Measurements from ENCODE around the gene TMOD1.
"Not testable (repeated sequence)": the region's sequence is repeated elsewhere in the genome, so short reads cannot be mapped to it uniquely, and the experiment has no call there.

Gene TMOD1

DNA sequence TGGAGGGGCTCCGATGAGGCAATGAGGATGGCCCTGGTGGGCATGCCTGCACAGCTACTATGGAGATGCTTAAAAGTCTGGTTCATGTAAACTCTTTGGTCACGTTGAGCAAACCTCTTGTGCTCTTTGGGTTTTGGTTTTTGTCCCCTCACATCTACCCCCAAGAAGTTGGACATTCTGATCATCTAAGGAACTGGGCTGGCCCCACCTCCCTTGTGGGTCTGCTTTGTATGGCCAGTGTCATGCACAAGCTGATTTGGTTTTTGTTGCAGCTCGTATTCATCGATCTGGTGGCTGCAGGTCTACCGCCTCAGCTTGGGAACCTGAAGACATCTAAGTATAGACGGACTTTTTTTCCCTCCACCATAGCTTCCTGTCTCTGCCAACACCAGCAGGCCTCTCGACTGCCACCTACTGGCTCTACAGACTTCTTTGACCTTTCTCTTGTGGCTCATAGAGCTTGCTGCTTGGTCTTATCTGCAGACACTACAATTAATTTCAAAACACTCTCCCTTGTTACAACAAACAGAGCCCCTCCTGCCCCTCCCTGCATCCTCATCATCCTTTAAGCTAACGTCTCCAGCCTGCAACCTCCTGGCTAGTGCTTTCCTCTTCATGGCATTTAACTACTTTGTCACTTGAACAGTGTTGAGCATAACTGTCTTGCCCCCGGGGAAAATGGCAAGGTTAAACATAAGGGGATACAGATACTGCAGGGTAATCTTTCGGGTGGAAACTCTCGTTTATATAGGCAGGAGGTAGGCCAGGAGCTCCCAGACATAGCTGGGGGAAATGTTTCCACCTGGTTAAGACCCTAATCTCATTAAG is 97.2 kb downstream of the TMOD1 start:
- DNase-seq (ENCODE audit: low spot score), result peak; percentile 69

DNA sequence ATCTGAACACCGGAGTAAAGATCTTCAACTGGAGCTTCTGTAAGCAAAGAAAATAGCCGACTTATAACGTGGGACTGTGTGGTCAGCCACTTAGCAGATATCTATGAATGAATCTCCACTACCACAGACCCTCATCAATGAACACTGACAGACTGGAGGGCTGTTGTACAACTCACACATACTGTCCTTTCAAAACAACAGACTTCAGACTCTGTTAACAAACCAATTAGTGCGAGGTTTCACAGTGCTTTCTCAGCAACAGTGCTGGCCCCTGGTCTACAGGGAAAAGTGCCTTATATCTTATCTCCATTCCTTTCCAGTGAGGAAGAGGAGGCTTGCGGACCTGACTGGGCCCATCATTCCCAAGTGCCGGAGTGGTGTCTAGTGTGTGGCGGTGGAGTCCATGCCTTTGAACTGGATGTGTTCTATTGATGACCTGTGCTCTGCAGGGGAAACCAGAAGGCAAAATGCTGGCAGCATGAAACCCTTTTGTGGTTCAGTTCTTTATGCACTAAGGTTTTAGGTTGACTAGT is 97.9 kb downstream of the TMOD1 start:
- DNase-seq (ENCODE audit: low spot score), result no peak

DNA sequence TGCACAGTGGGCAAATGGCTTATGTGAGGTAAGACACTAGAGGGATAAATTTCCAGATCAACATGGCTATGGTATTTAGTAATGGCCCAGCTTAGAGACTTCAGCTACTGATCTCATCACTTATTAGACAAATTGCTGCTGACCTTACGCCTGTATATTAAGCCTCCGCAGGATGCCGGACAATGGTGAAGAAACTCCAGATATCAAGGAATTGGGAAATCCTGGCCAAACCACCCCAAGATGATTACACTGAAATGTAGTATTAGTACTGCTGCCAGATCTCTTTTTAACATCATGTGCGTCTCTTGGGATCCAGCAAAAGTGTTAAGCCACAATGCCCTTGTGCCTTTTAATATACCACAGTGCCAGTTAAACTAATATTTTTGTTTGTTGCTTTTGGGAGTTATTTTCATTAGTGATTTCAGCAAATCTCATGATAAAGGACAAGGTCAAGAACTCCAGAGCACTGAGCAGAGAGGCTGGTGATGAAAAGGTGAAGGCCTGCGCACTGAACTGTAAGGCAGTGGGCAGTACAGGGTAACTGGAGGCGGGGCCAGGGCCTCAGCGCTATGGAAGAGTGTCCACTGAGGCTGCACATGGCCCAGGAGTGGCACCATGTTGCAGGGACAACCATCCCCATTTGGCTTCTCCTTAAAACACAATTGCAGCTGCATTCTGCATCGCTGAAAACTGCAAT is 99.2 kb downstream of the TMOD1 start:
- DNase-seq (ENCODE audit: low spot score), result no peak

DNA sequence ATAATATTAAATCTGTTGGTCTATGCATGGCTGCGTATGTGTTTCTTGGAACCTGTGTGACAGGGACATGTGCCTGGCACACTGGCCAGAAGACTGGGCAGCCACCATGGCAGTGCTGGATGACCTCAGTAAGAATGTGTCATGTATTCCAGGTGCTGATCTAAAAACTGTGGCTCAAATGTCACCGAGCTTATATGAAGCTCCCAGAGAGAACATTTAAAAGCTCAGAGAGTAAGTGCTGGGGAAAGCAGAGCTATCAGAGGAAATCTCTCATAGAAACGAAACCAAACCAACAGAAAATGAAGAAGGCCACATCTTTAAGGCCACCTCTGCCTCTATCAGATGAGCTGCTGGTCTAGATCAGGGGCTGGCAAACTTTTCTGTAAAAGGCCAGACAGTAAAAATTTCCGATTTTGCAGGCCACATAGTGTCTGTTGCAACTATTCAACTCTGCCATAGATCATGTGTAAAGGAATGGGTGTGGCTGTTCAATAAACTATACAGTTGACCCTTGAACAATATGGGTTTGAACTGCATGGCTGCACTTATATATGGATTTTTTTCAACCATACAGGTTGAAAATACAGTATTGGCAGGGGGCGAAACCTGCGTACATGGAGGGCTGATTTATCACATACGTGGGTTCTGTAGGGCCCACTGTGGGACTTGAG is 99.9 kb downstream of the TMOD1 start:
- no peak for DNase-seq (ENCODE audit: low spot score)

DNA sequence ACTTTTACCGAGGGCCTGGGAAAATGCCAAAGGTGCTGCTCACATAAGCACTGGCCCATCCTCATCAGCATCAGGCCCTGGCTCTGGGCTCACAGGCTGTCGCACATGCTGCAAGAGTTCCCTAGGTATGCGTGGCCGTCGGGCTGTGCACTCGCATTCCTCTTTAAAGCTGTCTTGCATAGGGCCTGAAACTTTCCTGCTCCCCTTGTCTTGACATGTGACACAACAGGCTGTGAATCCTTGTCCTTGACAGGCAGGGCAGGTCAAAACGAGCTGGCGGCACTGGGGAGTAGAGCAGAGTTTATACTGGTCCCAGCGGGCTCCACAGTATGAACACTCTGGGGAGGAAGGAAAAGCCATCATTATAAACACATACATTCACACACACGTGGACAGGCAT is 101.0 kb downstream of the TMOD1 start:
- DNase-seq (ENCODE audit: low spot score), result no peak

DNA sequence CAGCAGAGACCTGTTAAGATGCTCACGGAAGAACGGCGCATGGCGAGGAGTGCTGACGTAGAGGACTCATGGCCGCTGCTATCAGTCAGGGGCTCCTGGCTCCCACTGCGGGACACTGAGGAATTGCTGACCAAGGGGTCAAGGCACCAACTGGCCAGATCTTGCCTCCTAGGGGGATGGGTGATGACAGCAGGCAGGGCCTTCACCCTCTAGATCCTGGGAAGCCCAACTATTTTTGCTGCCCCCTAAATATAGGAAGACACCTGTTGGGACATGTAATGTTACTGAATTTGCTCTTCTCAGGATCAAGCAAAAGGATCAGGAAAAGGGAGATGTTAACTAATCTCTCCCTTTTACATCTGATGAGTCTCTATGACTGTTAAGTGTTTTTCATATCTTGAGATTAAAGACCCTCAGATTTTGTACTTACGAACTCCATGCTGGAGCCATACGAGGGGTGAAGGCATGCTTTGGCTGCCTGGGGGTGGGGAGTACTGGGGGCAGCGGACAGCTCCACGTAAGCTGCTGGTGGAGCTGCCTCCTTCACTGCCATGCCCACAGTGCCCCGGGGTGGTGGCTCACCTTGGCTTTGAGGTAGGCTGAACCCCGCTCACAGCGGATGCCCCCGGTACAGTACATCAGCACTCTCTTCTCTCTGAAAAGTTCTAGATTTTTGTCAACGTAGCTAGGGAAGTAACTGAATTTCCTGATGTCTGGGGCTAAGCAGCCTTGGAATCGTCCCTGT is 103.6 kb downstream of the TMOD1 start:
- DNase-seq (ENCODE audit: low spot score), result no peak

DNA sequence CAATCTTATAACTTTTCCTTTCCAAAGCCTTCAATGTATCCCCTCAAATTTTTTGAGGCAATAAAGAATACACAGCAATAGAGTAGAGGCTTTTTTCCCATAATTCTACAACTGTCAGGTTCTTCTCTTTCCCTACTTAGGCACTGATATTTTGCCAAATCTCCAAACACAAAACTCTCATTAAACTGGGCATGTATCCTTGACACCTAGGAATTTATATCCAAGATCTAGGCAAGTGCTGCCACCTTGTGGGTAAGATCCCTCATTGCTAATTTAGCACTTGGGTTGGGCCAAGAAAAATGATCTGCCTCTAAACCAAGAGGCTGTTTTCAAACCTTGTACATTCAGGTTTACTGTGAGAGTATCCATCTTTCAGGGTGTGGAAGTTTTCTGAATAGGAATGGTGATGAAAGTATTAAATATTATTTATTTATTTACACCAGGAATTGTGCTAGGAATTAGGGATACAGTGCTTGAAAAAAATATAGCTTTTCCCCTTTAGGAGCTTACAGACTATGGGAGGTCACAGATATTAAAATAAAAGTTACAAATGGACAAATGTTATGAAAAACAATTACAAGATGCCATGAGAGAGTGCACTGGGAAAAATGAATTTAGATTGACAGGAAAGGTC is 114.1 kb downstream of the TMOD1 start:
- peak; percentile 60 for DNase-seq (ENCODE audit: low spot score)

DNA sequence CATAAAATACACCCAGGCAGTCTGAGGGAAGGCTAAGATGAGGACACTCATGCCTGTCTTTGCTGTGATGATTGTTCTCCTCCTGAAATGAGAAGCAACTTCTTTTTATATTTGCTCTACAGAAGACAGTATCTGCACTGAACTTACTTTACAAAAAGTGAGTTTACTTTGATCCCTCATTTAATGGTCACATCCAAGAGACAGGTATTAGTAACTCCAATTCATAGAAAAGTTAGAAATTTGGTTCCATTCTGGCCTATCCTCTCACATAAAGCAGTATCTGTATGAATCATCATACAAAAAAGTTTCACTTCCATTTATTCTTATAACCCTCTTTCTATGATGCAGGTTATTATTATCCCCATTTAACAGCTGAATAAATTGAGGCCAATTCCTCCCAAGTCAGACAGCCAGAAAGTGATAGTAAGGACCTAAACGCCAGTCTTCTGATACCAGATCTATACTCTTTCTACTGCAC is 116.5 kb downstream of the TMOD1 start:
- DNase-seq (ENCODE audit: low spot score), result no peak

DNA sequence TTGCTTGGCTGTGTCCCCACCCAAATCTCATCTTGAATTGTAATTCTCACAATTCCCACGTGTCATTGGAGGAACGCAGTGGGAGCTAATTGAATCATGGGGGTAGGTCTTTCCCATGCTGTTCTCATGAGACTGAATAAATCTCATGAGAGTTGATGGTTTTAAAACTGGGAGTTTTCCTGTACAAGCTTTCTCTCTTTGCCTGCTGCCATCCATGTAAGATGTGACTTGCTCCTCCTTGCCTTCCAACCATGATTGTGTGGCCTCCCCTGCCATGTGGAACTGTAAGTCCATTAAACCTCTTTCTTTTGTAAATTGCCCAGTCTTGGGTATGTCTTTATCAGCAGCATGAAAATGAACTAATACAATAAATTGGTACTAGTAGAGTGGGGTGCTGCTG is 118.6 kb downstream of the TMOD1 start:
- not testable (repeated sequence) for DNase-seq (ENCODE audit: low spot score)

DNA sequence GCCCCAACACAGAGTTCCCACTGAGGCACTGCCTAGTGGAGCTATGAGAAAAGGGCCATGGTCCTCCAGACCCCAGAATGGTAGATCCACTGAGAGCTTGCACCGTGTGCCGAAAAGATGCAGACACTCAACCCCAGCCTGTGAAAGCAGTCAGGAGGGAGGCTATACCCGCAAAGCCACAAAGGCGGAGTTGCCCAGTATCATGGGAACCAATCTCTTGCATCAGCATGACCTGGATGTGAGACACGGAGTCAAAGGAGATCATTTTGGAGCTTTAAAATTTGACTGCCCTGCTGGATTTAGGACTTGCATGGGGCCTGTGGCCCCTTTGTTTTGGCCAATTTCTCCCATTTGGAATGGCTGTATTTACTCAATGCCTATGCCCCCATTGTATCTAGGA is 121.0 kb downstream of the TMOD1 start:
- not testable (repeated sequence) for DNase-seq (ENCODE audit: low spot score)

DNA sequence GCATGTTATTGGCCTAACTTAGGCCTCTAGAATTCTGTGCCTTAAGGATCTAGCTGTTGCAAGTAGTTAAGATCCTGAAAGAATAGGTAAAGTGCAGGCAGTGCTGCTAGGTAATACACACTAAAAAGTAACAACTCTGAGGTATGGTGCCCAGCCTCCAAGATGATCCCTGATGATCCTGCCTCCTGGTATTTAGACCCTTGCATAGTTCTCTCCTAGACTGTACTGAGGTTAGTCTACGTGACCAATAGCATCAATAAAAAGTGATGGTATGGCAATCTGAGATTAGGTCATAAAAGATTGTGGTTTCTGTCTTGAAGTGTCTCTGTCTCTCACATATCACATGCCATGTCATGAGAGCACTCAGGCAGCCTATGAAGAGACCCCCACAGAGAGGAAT is 122.5 kb downstream of the TMOD1 start:
- DNase-seq (ENCODE audit: low spot score), result no peak

DNA sequence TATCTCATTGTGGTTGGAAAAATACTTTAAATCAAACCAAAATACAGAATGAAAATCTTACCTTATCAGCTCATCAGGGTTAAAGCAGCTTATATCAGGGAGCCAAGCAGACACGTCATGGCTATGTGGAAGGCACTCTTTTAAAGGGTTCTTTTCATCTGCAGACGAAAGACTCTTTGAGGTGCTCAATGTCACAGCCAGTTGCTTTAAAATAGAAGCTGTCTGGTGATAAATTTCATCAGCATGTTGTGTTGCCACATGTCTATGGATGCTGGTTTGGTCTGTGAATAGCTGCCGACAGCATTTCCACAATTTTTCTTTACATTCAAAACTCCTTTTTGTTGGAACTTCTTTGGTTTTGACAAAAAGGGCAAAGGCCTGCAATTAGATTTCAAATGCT is 124.2 kb downstream of the TMOD1 start:
- no peak for DNase-seq (ENCODE audit: low spot score)

DNA sequence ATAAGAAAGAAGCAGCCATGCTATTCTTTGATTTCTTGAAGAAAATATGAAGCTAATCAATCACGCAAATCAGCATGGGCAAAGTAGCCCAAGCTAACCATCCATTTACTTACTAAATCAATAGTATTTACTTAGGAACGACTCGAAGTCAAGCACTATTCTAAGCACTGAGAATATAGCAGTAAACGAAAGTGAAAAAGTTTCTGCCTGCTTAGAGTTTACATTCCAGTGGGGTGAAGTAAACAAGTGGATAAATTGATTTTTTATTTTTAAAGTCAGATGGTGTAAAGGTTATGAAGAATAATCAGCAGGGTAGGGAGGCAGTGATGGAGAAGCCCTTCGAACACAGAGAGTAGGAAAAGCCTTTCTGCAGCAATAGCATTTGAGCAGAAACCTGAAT is 126.2 kb downstream of the TMOD1 start:
- no peak for DNase-seq (ENCODE audit: low spot score)

DNA sequence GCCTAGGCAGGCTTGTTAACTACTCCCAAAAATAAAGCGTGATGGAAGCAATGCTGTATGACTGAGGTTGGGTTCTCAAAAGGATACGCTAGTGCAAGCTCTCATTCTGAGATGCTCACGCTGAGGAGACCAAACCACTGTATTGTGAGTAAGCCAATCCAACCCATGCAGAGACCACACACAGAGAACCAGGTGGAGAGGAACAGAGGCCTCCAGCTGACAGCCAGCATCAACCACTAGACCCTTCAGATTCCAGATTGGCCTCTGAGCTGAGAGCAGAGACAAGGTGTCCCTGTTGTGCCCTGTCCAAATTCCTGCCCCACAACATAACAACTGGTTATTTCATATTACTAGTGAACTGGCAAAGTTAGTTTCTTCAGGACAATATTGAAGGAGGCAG is 127.2 kb downstream of the TMOD1 start:
- no peak for DNase-seq (ENCODE audit: low spot score)

DNA sequence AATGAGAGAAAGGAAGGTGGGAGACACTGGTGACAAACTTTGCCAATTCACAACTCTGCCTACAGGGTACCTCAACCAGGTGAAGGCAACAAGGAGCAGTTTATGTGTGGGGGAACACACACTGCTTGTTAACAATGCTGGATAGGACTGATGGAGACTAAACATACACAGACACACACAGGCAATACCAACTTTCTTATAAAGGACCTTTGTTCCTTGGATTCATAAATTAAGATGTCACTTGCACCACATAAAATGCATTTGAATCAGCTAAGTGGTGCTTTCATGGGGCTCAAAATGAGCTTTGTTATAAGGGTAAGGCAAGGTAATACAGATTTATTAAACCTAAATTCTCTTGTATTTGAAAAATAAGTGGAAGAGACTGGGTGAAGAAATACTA is 127.7 kb downstream of the TMOD1 start:
- DNase-seq (ENCODE audit: low spot score), result no peak

DNA sequence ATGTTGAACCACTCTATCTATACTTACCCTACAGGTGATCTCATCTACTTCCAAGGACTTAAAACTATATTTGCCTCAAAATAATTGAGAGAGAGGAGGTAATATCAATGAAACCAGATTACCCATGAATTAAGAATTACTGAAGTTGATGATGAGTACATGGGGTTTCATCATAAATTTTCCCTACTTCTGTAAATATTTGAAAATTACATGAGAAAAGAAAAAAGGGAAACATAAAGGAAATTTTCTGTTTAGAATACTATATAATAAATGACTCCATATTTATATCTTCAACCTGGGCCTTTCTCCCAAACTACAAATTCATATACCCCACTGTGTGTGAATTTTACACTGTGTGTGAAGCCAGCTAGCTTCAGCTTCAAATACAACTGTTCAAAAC is 129.1 kb downstream of the TMOD1 start:
- DNase-seq (ENCODE audit: low spot score), result no peak

DNA sequence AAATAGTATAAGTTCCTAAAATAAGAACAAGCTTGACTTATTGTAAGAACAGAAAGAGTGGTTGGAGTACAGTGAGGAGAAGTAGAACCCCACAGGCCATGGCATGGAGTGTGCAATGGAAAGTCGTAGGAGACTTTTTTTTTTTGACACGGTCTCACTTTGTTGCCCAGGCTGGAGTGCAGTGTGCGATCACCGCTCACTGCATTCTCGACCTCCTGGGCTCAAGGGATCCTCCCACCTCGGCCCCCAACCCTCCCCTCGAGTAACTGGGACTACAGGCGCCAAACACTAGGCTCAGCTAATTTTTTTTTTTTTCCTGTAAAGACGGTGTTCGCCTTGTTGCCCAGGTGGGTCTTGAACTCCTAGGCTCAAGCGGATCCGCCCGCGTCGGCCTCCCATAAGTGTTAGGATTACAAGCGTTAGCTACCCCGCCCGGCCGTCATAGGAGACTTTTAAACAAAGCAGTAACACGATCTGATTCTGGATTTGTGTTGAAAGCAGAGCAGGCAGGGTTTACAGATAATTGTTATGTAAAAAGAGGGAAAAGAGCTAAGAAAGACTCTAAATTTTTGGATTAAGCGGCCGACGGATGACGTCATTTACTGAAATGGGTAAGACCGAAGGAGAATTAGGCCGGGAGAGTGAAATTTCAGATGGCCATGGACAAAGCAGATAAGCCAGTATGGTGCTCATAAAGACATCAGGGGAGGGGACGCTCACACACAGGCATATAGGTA is 130.9 kb downstream of the TMOD1 start:
- DNase-seq (ENCODE audit: low spot score), result peak; percentile 2

DNA sequence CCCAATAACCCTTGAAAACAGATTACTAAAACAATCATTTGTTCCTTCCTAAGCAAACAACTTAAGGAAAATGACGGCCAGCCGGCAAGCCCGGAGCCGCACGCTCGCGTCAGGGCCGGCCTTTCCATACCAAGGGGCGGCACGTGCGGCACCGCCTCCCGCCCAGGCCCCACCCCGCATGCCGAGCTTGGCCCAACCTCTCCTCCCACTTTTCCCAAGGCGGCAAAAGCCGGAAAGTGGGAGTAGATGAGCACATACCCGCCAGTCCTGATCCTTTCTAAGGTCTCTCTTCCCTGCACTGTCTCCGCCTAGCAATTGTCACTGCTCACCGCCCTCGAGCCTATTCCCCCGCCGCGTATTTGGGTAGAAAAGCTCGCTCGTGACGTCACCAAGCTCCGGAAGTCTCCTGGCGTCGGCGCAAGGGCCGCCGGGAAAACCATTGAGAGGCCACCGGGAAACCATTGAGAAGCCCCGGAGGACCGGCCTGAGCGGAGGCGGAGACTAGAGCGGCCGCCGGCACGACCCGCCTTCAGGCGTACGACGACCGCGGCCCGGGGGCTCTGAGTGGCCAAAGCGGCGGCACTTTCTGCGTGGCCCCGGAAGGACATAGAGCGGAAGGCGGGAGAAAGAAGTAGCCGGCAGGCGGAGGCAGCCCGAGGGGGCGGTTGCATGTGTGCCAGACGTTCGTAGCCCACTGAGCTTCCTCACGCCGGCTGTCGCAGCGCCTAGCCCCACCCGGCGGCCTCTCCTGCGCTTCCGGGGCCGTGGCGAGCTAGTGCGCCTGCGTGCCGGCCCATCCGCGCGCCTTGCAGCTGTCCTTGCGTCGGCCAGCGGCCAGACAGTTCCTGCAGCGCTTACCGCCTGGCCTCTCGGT is 131.8 kb downstream of the TMOD1 start, which contains the start of the genes NCBP1 and TSTD2:
Gene NCBP1, plus strand, starts transcription at position 837 of the 874 bp plus-strand sequence. CDS start 61 bp downstream, outside the sequence.
Gene TSTD2, minus strand, starts transcription at position 384 of the 874 bp plus-strand sequence. CDS start 5,806 bp downstream, outside the sequence.
- peak; percentile 97 for DNase-seq (ENCODE audit: low spot score)

DNA sequence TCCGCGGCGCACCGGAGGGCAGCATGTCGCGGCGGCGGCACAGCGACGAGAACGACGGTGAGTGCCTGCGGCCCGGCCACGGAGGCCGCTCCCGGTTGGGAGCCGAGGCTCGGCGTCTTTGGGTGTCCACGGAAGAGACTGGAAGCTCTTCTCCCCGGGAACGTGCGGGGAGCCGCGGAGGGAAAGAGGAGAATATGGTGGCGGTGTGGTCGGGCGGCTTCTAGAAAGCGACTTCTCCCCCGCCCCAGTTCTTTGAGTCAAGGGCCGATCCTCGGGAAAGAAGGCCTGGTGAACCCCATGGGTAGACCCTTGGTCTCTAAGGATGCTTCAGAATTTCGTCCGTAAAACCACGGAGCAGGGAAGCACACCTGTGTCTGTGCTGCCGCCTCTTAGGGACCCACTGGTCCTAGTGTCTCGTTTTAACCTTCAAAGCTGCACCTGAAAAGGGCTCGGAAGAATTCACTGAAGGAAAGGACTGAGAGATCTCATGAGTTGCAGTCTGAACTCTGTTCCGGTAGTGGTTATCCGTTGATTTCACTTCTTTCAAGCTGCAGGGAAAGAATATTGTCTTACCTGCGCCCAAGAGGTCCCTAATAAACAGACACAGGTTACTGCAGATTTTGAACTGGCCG is 132.5 kb downstream of the TMOD1 start:
- DNase-seq (ENCODE audit: low spot score), result peak; percentile 2
